ENCODE data around the gene OPRL1.
"Not testable (repeated sequence)": the region's sequence is repeated elsewhere in the genome, so short reads cannot be mapped to it uniquely, and the experiment has no call there.

Gene OPRL1

GRCh38 chr20:64105846-64106434, 26.1 kb downstream of the OPRL1 start:
- no peak for DNase-seq

GRCh38 chr20:64106435-64106961, 26.6 kb downstream of the OPRL1 start:
- DNase-seq, result no peak

GRCh38 chr20:64106981-64107735, 27.3 kb downstream of the OPRL1 start, which contains the start of gene NPBWR2:
Gene NPBWR2 (minus strand): TSS chr20:64107565. CDS start chr20:64106831, 734 bp downstream.
- DNase-seq, result no peak

GRCh38 chr20:64107736-64108457, 28.0 kb downstream of the OPRL1 start:
- no peak for DNase-seq

- DNase-seq, result no peak
Observed at GRCh38 chr20:64108731-64109681, 29.1 kb downstream of the OPRL1 start.

- DNase-seq, result no peak
Observed at GRCh38 chr20:64109831-64110391, 30.0 kb downstream of the OPRL1 start.

- no peak for DNase-seq
Observed at GRCh38 chr20:64110411-64111068, 30.7 kb downstream of the OPRL1 start.

GRCh38 chr20:64111841-64112641, 32.2 kb downstream of the OPRL1 start:
- DNase-seq, result no peak

GRCh38 chr20:64112691-64113443, 33.0 kb downstream of the OPRL1 start:
- no peak for DNase-seq

GRCh38 chr20:64113444-64113775, 33.5 kb downstream of the OPRL1 start:
- no peak for DNase-seq

GRCh38 chr20:64113796-64114355, 34.0 kb downstream of the OPRL1 start:
- DNase-seq, result no peak

GRCh38 chr20:64114356-64114971, 34.6 kb downstream of the OPRL1 start:
- no peak for DNase-seq

- DNase-seq, result no peak
Observed at GRCh38 chr20:64115171-64115911, 35.5 kb downstream of the OPRL1 start.

GRCh38 chr20:64116016-64116415, 36.1 kb downstream of the OPRL1 start:
- DNase-seq, result no peak

- no peak for DNase-seq
Observed at GRCh38 chr20:64116541-64117431, 36.9 kb downstream of the OPRL1 start.

GRCh38 chr20:64117432-64117777, 37.5 kb downstream of the OPRL1 start:
- DNase-seq, result not testable (repeated sequence)

- no peak for DNase-seq
Observed at GRCh38 chr20:64119301-64119680, 39.4 kb downstream of the OPRL1 start.
